Hepatocyte (in vitro differentiated cells): ENCODE results near the gene METAP1. TPM values are rescaled to one million over a fixed set of nuclear protein-coding genes. Genes with fewer than 3 reads are reported as not detected.
A peak's percentile ranks its signal among the peaks of the same experiment; 100 is the strongest.

Experiments used
- DNase-seq: peaks from one replicate; pipeline ENCODE4 v3.0.0-alpha.2; 2016; ENCODE audit warnings: low spot score
- H2AFZ ChIP-seq: fragments of 200-600 bp; sonication (generic); 2 replicates; pipeline ENCODE4 v1.6.0; 2016; ENCODE audit warnings: antibody characterized with exemption, mild to moderate bottlenecking
- H3K27ac ChIP-seq: fragments of 200-600 bp; sonication (generic); 2 replicates; pipeline ENCODE4 v1.5.1; 2016; ENCODE audit warnings: mild to moderate bottlenecking
- H3K27me3 ChIP-seq: fragments of 200-600 bp; sonication (generic); 2 replicates; pipeline ENCODE4 v1.6.1; 2016
- H3K36me3 ChIP-seq: fragments of 200-600 bp; sonication (generic); replicated peaks from 2 replicates; pipeline ENCODE4 v1.5.1; 2016; ENCODE audit warnings: low read depth; ENCODE audit not compliant: insufficient read depth
- H3K4me1 ChIP-seq: fragments of 200-600 bp; sonication (generic); 2 replicates; pipeline ENCODE4 v1.5.1; 2016; ENCODE audit warnings: mild to moderate bottlenecking, moderate library complexity; ENCODE audit not compliant: insufficient read depth
- H3K4me2 ChIP-seq: fragments of 200-600 bp; sonication (generic); 2 replicates; pipeline ENCODE4 v1.6.0; 2016
- H3K4me3 ChIP-seq: fragments of 200-600 bp; sonication (generic); 2 replicates; pipeline ENCODE4 v1.5.1; 2016; ENCODE audit warnings: mild to moderate bottlenecking
- H3K79me2 ChIP-seq: fragments of 200-600 bp; sonication (generic); 2 replicates; pipeline ENCODE4 v1.6.0; 2017; ENCODE audit warnings: mild to moderate bottlenecking
- H3K9me2 ChIP-seq: fragments of 200-600 bp; sonication (generic); replicated peaks from 2 replicates; pipeline ENCODE4 v1.6.0; 2017; ENCODE audit warnings: mild to moderate bottlenecking; ENCODE audit not compliant: insufficient read depth
- H3K9me3 ChIP-seq: fragments of 200-600 bp; sonication (generic); 2 replicates; pipeline ENCODE4 v1.5.1; 2016; ENCODE audit warnings: low read depth, mild to moderate bottlenecking
- H4K20me1 ChIP-seq: fragments of 200-600 bp; sonication (generic); 2 replicates; pipeline ENCODE4 v1.6.0; 2016; ENCODE audit warnings: mild to moderate bottlenecking; ENCODE audit not compliant: insufficient read depth, poor library complexity, severe bottlenecking
- EZH2 ChIP-seq: fragments of 200-600 bp; sonication (generic); IDR thresholded peaks from 2 replicates; pipeline ENCODE4 v1.6.1; 2016; ENCODE audit warnings: antibody characterized with exemption, mild to moderate bottlenecking, borderline replicate concordance
- EZH2phosphoT487 ChIP-seq: fragments of 200-600 bp; sonication (generic); IDR thresholded peaks from one replicate; pipeline ENCODE4 v1.6.1; 2018; ENCODE audit warnings: antibody characterized with exemption, mild to moderate bottlenecking, low read depth, moderate library complexity; ENCODE audit not compliant: unreplicated experiment, severe bottlenecking
- WGBS: methylation state at CpG from one replicate; pipeline ENCODE4 v1.1.6; 2016; ENCODE audit warnings: low lambda C conversion rate; ENCODE audit errors: missing lambda C conversion rate; 5-methylcytosine and 5-hydroxymethylcytosine counted together
- polyA plus RNA-seq: library from polyadenylated mRNA; unstranded; fragments of >200 nt; fragmentation: Nextera tagmentation; extraction: Ambion mirVana; gene quantifications from 2 replicates; pipeline ENCODE4 v1.2.1, GENCODE V29; 2016
- total RNA-seq: library from RNA; depleted of rRNA; stranded (reverse); fragments of >200 nt; gene quantifications from 2 replicates; pipeline ENCODE4 v1.2.3, GENCODE V29; 2014
- TF ChIP-seq, protein P1 (sequence below): fragments of 200-600 bp; sonication (generic); IDR thresholded peaks from 2 replicates; pipeline ENCODE4 v1.5.1; 2016; ENCODE audit warnings: antibody characterized with exemption, mild to moderate bottlenecking; ENCODE audit not compliant: poor library complexity

METAP1 gene
- total and polyA plus RNA-seq, 2 experiments from 2014 or later, result 26.3 to 50.8 TPM

DNA sequence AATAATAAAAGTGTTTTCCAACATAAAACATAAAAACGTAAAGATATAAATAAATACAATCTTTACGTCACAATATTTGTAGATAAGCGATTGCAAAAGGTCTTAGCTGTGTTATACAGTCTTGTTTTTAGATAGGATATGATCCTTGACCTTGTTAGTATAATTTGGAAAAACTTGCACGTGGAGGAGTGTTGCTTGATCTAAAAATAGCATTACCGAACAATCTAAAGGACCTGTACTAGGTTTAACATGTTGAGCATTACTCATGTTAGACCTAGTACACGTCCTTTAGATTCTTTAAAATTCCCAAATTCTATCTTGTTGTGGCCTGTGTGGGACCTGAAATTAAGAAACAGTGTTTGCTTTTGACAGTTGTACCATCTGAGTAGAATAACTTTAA lies 1.6 kb downstream of the METAP1 start:
- Histone ChIP-seq H3K79me2 (peaks cover 63% of the 10 kb centered on the region), H3K4me3 (no peak overlapping the region), H2AFZ (no peak overlapping the region)

DNA sequence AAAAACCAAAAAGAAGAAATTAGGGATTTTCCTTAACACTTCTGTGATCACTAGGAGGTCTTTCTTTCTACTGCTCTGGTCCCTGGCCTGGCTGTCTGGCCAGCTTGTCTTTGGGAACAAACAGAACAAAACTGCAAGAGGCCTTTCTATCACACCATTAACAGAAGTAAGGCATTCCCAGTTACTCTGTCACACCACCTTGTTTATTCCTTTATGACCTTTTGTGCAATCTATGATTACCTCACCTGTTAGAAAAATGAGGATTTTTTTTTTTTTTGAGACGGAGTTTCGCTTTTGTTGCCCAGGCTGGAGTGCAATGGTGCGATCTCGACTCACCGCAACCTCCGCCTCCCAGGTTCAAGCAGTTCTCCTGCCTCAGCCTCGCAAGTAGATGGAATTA lies 3.0 kb downstream of the METAP1 start:
- Histone ChIP-seq H3K9me2 (no peaks in the 10 kb centered on the region), H3K4me3 (no peak overlapping the region), H3K79me2 (peaks cover 77% of the 10 kb centered on the region), H3K36me3 (no peaks in the 10 kb centered on the region), H3K4me2 (peak overlapping the region; percentile 18), H3K4me1 (peaks cover 18% of the 10 kb centered on the region), H2AFZ (no peak overlapping the region), H3K27ac (peak overlapping the region; percentile 73), H3K27me3 (no peaks in the 10 kb centered on the region), H3K9me3 (no peaks in the 10 kb centered on the region), H4K20me1 (no peaks in the 10 kb centered on the region)
- 94% methylated on average over 7 of the region's 7 CpGs for WGBS
- DNase-seq, result no peak
- TF ChIP-seq EZH2 (no peak), EZH2phosphoT487 (no peak)
- TF ChIP-seq, protein P1, sequence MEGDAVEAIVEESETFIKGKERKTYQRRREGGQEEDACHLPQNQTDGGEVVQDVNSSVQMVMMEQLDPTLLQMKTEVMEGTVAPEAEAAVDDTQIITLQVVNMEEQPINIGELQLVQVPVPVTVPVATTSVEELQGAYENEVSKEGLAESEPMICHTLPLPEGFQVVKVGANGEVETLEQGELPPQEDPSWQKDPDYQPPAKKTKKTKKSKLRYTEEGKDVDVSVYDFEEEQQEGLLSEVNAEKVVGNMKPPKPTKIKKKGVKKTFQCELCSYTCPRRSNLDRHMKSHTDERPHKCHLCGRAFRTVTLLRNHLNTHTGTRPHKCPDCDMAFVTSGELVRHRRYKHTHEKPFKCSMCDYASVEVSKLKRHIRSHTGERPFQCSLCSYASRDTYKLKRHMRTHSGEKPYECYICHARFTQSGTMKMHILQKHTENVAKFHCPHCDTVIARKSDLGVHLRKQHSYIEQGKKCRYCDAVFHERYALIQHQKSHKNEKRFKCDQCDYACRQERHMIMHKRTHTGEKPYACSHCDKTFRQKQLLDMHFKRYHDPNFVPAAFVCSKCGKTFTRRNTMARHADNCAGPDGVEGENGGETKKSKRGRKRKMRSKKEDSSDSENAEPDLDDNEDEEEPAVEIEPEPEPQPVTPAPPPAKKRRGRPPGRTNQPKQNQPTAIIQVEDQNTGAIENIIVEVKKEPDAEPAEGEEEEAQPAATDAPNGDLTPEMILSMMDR, result no peak

More for the DNA sequence above, 1.6 kb downstream of the METAP1 start:
- H3K9me3 ChIP-seq, result no peaks in the 10 kb centered on the region
- no peaks in the 10 kb centered on the region for H3K9me2 ChIP-seq
- H3K4me1 ChIP-seq, result peaks cover 13% of the 10 kb centered on the region
- WGBS, result 54% methylated on average over 6 of the region's 6 CpGs
- DNase-seq, result no peak
- TF ChIP-seq EZH2, result no peak
- TF ChIP-seq EZH2phosphoT487, result no peak
- TF ChIP-seq, protein P1, result no peak
- H4K20me1 ChIP-seq, result no peaks in the 10 kb centered on the region
- no peaks in the 10 kb centered on the region for H3K27me3 ChIP-seq
- H3K4me2 ChIP-seq, result peak overlapping the region; percentile 75
- no peaks in the 10 kb centered on the region for H3K36me3 ChIP-seq
- peak overlapping the region; percentile 96 for H3K27ac ChIP-seq

DNA sequence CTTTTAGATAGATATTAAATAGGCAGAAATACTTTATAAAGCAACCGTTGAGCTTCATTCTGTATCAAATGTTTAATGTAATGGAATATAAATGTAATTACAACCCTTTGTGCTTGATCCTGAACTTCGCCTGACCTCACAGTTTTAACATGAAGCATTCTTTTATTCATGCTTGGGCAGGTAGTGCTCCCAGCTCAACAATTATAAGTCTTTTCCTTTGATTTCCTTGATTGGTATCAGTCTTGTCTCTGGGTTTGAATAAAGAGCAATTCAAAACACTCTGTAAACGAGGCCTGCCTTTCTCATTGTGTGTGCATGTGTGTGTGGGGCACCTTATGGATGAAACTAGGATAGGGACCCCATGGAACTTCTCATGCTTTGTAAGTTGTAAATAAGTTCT lies 6.8 kb downstream of the METAP1 start:
- Histone ChIP-seq H3K27me3 (no peaks in the 10 kb centered on the region), H2AFZ (no peak overlapping the region), H3K27ac (peak overlapping the region; percentile 63), H3K4me3 (no peak overlapping the region), H3K4me1 (peaks cover 13% of the 10 kb centered on the region), H3K4me2 (peak overlapping the region; percentile 34), H3K79me2 (peaks cover 100% of the 10 kb centered on the region), H3K9me3 (no peaks in the 10 kb centered on the region), H3K36me3 (no peaks in the 10 kb centered on the region), H4K20me1 (no peaks in the 10 kb centered on the region), H3K9me2 (no peaks in the 10 kb centered on the region)
- TF ChIP-seq, protein P1, result no peak
- no peak for TF ChIP-seq EZH2phosphoT487
- TF ChIP-seq EZH2, result no peak
- 65% methylated on average over 3 of the region's 3 CpGs for WGBS
- DNase-seq, result no peak

DNA sequence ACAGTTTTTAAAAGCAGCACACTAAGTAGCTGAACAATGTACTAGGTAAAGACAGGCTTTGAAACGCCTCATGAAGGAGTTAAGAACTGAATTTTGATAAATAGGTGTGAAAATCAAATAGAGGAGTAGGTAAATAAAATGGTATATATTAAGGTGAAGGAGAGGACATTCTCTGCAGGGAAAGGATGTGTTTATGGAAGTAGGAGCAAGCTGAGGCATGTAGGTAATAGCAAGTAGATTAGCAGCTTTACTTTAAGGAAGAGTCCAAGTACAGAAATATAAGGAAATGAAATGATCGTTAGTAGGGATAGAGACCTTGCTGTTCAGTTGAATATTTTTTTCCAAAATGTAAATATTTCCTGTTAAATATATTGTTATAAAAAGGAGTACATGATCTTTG lies 12.5 kb downstream of the METAP1 start:
- peak overlapping the region; percentile 12 for H3K27ac ChIP-seq
- no peak overlapping the region for H2AFZ ChIP-seq
- DNase-seq, result no peak
- H3K36me3 ChIP-seq, result no peaks in the 10 kb centered on the region
- no peak overlapping the region for H3K4me2 ChIP-seq
- WGBS, result 74% methylated on average over 2 of the region's 2 CpGs
- peaks cover 100% of the 10 kb centered on the region for H3K79me2 ChIP-seq
- no peaks in the 10 kb centered on the region for H3K9me2 ChIP-seq
- H3K4me1 ChIP-seq, result no peaks in the 10 kb centered on the region
- H4K20me1 ChIP-seq, result no peaks in the 10 kb centered on the region
- H3K27me3 ChIP-seq, result no peaks in the 10 kb centered on the region
- no peak overlapping the region for H3K4me3 ChIP-seq
- no peaks in the 10 kb centered on the region for H3K9me3 ChIP-seq
- TF ChIP-seq EZH2phosphoT487 (no peak), EZH2 (no peak)
- TF ChIP-seq, protein P1, result no peak
